Brain microvascular endothelial cell (primary cell): ENCODE data around the gene KLHL15.

Source experiments
- DNase-seq: peaks from one replicate; pipeline ENCODE4 v3.0.0-alpha.2; 2020
- H3K27ac ChIP-seq: fragments of 250-450 bp; sonication (Bioruptor Pico); 2 replicates; pipeline ENCODE4 v1.5.1; 2020; ENCODE audit warnings: mild to moderate bottlenecking, moderate library complexity
- H3K27me3 ChIP-seq: fragments of 250-450 bp; sonication (Bioruptor Pico); replicated peaks from 2 replicates; pipeline ENCODE4 v1.5.1; 2020; ENCODE audit warnings: mild to moderate bottlenecking
- H3K36me3 ChIP-seq: fragments of 250-450 bp; sonication (Bioruptor Pico); replicated peaks from 2 replicates; pipeline ENCODE4 v1.5.1; 2020; ENCODE audit warnings: mild to moderate bottlenecking
- H3K4me3 ChIP-seq: 2 replicates; pipeline ENCODE4 v1.5.1; 2011; ENCODE audit warnings: low read depth, mild to moderate bottlenecking, control low read depth, low read length, moderate library complexity
- in situ Hi-C: cut with HindIII; loops from 2 replicates; pipeline ENCODE4 v1.10.0; 2017; ENCODE audit warnings: low sequenced_read_pairs, low pct_ligation_motif_present
- TF ChIP-seq, protein P1 (sequence below): IDR thresholded peaks from 2 replicates; pipeline ENCODE4 v1.5.1; 2011; ENCODE audit warnings: low read depth, mild to moderate bottlenecking, moderate library complexity, low read length, control low read depth, inconsistent platforms; ENCODE audit errors: missing control alignments

KLHL15 gene

DNA sequence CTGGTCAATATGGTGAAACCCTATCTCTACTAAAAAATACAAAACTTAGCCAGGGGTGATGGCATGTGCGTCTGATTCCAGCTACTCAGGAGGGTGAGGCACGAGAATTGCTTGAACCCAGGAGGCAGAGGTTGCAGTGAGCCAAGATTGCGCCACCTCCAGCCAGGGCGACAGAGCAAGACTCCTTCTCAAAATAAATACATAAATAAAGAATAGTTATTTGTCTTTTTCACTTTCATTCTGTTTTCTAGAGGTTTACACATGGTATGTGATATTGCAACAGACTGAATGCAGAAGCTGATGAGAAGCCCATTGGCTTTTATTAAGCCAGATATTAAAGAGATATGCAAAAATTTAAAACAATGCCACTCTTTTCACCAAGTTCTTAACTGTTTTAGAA lies 8.2 kb downstream of the KLHL15 start:
- Histone ChIP-seq H3K27ac (no peak overlapping the region), H3K36me3 (no peaks in the 10 kb centered on the region), H3K27me3 (no peaks in the 10 kb centered on the region), H3K4me3 (no peak overlapping the region)
- DNase-seq, result no peak
- TF ChIP-seq, protein P1, sequence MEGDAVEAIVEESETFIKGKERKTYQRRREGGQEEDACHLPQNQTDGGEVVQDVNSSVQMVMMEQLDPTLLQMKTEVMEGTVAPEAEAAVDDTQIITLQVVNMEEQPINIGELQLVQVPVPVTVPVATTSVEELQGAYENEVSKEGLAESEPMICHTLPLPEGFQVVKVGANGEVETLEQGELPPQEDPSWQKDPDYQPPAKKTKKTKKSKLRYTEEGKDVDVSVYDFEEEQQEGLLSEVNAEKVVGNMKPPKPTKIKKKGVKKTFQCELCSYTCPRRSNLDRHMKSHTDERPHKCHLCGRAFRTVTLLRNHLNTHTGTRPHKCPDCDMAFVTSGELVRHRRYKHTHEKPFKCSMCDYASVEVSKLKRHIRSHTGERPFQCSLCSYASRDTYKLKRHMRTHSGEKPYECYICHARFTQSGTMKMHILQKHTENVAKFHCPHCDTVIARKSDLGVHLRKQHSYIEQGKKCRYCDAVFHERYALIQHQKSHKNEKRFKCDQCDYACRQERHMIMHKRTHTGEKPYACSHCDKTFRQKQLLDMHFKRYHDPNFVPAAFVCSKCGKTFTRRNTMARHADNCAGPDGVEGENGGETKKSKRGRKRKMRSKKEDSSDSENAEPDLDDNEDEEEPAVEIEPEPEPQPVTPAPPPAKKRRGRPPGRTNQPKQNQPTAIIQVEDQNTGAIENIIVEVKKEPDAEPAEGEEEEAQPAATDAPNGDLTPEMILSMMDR, result no peak
- in situ Hi-C loops, result no loop called here

DNA sequence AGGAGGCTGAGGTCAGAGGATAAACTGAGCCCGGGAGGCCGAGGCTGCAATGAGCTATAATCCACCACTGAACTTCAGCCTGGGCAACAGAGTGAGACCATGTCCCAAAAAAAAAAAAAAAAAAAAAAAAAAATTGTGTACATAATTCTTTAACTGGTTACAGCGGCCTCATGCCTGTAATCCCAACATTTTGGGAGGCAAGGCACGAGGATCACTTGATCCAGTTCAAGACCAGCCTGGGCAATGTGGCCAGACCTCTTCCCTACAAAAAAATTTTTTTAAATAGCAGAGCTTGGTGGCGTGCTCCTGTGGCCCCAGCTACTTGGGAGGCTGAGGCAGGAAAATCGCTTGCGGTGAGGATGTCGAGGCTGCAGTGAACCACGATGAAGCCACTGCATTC lies 9.3 kb downstream of the KLHL15 start:
- DNase-seq, result no peak
- no peaks in the 10 kb centered on the region for H3K27me3 ChIP-seq
- TF ChIP-seq, protein P1, result no peak
- H3K4me3 ChIP-seq, result no peak overlapping the region
- H3K36me3 ChIP-seq, result no peaks in the 10 kb centered on the region
- H3K27ac ChIP-seq, result no peak overlapping the region
- in situ Hi-C loops, result no loop called here

DNA sequence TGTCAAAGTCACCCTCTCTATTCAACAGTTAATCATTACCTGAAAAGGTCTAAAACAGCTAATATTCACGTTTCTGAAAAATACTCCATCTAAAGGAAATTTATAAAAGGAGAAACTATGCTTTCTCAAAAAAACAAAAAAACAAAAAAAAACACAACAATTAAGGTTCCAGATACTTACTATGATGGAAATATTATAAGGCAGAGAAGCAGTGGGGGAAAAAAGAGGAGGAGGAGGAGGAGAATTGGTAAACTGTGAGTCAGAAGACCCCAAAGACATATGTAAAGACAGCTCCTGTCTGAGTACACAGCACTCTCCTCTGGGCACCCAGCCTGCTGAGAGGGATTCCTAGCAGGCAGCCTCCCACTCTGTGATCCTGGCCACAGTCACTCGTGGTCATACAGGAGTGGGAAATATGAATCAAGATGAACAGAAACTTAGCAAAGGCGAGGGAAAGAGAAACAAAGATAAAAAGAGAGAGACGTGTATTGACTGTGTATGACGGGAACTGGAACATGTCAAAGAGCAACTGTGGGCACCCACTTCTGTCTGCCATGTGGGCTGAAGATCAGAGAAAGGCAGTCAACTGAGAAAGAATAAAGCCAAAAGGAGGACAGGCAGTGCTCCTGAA lies 12.5 kb downstream of the KLHL15 start:
- in situ Hi-C loops, result no loop called here
- Histone ChIP-seq H3K4me3 (no peak overlapping the region), H3K36me3 (no peaks in the 10 kb centered on the region), H3K27ac (no peak overlapping the region), H3K27me3 (no peaks in the 10 kb centered on the region)
- TF ChIP-seq, protein P1, result no peak
- no peak for DNase-seq

DNA sequence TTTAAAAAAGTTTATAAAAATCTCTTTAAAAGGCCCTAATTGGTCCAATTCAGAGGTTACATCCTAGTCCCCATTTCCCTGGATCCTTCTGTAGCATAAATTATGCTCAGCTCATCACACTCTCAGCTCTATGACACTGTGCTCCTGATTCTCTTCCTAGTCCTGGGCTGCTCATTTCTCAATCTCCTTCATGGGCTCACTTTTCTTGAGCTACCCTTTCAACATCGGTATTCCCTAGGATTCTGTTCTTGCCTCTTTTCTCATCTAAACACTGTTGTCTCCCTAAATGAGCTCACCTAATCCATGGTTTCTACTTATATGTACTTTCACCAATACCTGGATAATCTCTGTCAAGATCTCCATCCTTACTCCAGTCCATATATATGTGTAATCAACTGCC lies 14.7 kb downstream of the KLHL15 start:
- TF ChIP-seq, protein P1, result no peak
- no peak for DNase-seq
- no peaks in the 10 kb centered on the region for H3K27me3 ChIP-seq
- no peak overlapping the region for H3K4me3 ChIP-seq
- in situ Hi-C loops, result no loop called here
- no peaks in the 10 kb centered on the region for H3K36me3 ChIP-seq
- no peak overlapping the region for H3K27ac ChIP-seq

DNA sequence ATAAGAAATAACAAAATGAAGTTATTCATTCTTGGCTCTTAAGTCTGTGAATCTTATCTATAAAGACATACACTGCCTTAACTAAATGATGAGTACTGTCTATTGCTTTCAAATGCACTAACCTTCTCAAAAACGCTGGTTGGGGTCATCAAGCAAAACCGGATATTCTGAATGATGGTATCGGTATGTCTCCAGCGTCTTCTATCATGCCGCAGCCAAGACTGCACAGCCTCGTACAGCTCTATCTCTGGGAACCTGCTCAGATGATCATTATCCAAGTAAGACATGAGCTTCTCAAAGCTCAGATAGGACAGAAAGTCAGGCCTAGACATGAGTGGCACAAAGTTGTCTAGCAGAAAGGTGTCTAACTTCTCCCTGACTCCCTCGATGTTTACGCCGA lies 21.1 kb downstream of the KLHL15 start:
- in situ Hi-C loops, result no loop called here
- TF ChIP-seq, protein P1, result no peak
- H3K4me3 ChIP-seq, result no peak overlapping the region

DNA sequence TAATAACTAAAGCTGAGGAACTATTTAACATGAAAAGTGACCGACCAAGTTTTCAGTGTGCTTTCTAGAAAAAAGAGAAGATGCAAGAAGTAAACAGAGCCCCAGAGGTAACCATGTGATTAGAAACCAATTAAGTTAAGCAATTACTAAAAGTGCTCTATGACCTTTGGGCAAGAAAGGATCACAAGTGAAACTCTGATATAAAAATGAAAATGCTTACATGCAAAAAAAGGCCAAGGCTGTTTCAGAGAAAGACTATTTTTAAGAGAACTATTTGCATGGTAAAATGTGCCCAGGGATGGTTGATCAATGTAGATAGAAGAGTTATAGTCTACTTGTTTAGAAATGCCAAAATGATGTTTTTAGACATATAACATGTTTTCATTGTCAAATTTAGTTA lies 22.0 kb downstream of the KLHL15 start:
- TF ChIP-seq, protein P1, result no peak
- Histone ChIP-seq H3K27ac (no peak overlapping the region), H3K36me3 (peaks cover 2% of the 10 kb centered on the region), H3K4me3 (no peak overlapping the region), H3K27me3 (no peaks in the 10 kb centered on the region)
- no peak for DNase-seq
- in situ Hi-C loops, result no loop called here

More for the DNA sequence above, 21.1 kb downstream of the KLHL15 start:
- no peak overlapping the region for H3K27ac ChIP-seq
- peaks cover 2% of the 10 kb centered on the region for H3K36me3 ChIP-seq
- no peaks in the 10 kb centered on the region for H3K27me3 ChIP-seq
- DNase-seq, result no peak
